ENCODE data around the gene AATK. TPM values are rescaled to one million over a fixed set of nuclear protein-coding genes. Genes with fewer than 3 reads are reported as not detected.

Gene AATK
- polyA plus RNA-seq, 1 donor from 2014 or later: 0.29 TPM

DNA sequence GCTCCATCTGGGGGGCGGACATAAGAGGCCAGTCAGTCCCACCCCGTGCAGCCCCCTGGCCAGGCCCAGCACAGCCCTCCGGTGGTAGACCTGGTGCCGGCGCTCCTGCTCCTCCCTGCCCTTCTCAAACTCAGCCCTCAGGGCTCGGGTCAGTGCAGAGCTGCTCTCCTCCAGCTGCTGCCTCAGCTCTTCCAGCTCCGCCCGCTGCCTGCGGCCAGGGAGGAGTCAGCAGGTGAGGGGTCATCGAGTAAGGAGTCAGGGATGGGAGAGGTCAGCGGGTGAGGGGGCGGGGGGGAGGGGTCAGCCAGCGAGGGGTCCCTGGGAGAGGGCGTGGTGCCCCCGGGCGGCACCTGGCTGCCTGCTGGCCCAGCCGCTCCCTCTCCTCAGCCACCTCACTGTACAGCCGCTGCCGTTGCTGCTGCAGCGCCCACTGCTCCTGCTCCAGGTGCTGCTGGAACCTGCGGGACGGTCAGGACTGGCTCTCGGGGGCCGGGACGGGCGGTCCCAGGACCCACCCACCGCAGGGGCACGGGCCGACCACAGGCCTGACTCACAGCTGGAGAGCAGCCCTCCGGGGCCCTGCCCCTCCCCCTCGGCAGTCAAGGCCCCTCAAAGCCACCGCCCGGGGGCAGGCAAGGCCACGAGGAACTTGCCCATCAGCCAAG, 26.5 kb upstream of the AATK start:
- H3K36me3 Mint-ChIP-seq: no peaks in the 10 kb centered on the region
- H3K4me3 Mint-ChIP-seq: no peak overlapping the region
- no peaks in the 10 kb centered on the region for H3K9me3 Mint-ChIP-seq
- no peaks in the 10 kb centered on the region for H3K27me3 Mint-ChIP-seq
- no peaks in the 10 kb centered on the region for H3K4me1 Mint-ChIP-seq
- H3K27ac Mint-ChIP-seq: no peak overlapping the region

DNA sequence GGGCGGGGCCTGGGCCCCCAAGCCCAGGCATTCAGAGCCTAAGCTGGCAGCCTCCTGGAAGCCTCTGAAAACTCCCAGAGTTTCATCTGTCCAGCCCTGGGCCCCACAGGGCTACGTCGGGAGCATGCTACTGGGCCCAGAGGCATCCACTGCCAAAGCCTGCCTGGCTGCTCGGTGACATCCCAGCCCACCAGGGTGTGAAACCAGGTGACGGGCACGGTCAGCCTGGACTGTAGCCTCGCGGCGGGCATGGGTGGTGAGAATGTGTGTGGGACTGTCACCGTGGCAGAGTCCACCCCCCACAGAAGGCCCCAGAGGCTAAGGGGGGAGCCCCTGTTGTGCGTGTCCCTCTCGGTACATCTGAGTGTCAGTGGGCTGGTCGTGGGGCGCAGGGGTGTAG, 25.6 kb upstream of the AATK start:
- Mint-ChIP-seq H3K4me3 (no peak overlapping the region), H3K9me3 (no peaks in the 10 kb centered on the region), H3K27me3 (no peaks in the 10 kb centered on the region)

DNA sequence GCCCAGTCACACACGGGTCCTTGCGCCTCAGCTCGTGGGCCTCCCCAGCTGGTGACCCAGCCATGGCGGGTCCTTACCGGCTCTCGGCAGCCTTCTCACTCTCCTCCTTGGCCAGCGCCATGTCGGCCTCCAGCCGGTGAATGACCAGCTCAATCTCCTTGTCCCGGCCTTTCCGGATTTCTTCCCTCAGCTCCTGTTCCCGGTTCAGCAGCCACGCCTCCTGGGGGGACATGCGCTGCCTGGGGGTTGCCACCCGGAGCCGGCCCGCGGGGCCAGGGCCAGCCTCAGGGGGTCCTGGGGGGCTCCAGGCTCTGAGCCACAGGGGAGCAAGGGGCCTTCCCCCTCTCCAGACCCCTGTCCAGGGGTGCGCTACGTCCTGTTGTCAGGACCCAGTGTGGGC, 25.1 kb upstream of the AATK start:
- Mint-ChIP-seq H3K36me3 (no peaks in the 10 kb centered on the region), H3K4me1 (no peaks in the 10 kb centered on the region), H3K4me3 (no peak overlapping the region), H3K9me3 (no peaks in the 10 kb centered on the region), H3K27ac (no peak overlapping the region), H3K27me3 (no peaks in the 10 kb centered on the region)

More for the DNA sequence above, 25.6 kb upstream of the AATK start:
- H3K4me1 Mint-ChIP-seq: no peaks in the 10 kb centered on the region
- H3K36me3 Mint-ChIP-seq: no peaks in the 10 kb centered on the region
- no peak overlapping the region for H3K27ac Mint-ChIP-seq

DNA sequence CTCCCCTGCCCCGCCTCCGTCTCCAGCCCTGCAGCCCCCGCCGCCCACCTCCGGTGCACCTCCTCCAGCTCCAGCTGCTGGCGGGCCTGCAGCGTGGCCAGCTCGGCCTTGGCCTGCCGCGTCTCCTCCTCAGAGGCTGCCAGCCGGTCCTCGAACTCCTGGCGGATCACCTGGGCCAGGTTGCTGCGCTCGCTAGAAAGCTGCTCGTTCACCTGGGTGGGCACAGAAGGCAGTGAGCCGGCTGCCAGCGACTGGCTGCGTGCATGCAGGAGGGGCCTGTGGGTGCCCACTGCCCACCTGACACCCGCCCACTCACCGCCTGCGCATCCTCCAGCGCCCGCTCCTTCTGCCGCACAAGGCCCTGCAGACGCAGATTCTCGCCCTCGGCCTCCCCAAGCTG, 24.6 kb upstream of the AATK start:
- Mint-ChIP-seq H3K27me3 (no peaks in the 10 kb centered on the region), H3K4me1 (no peaks in the 10 kb centered on the region), H3K9me3 (no peaks in the 10 kb centered on the region), H3K4me3 (no peak overlapping the region), H3K36me3 (no peaks in the 10 kb centered on the region), H3K27ac (no peak overlapping the region)

DNA sequence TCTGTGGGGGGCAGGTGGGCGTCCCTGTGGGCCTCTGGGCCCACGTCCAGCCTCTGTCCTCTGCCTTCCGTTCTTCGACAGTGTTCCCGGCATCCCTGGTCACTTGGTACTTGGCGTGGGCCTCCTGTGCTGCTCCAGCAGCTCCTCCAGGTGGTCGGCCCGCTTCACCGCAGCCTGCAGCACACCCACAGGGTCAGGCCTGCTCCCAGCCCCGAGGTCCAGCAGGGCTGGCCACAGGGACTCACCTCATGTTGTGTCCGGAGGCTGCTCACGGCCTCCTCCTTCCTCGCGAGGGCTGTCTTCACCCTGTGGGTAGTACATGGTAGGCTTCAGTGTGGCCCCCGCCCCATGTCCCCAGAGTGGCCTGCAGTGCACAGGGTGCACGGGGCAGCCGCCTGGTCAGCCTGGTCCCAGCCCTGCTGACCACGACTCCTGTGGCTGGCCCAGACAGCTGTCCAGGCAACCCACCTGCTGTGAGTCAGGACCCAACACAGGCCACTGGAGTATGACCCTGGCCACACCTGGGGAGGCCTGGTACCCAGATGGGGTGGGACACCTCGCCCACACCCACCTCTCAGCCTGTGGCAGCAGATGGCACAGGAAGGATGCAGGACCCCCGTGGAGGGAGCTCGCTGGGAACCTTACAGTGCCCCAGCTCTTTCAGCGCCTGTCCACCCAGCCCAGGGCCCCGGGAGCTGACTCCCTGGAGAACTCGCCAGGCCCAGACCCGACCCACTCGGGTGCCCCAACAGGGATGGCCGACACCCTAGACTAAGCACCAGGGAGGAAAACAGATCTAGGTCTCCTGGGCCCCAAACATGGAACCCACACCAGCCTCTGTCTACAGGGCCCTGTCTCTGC, 23.9 kb upstream of the AATK start:
- H3K27me3 Mint-ChIP-seq: no peaks in the 10 kb centered on the region
- H3K4me3 Mint-ChIP-seq: no peak overlapping the region
- H3K9me3 Mint-ChIP-seq: no peaks in the 10 kb centered on the region
- H3K4me1 Mint-ChIP-seq: no peaks in the 10 kb centered on the region
- no peaks in the 10 kb centered on the region for H3K36me3 Mint-ChIP-seq
- no peak overlapping the region for H3K27ac Mint-ChIP-seq

DNA sequence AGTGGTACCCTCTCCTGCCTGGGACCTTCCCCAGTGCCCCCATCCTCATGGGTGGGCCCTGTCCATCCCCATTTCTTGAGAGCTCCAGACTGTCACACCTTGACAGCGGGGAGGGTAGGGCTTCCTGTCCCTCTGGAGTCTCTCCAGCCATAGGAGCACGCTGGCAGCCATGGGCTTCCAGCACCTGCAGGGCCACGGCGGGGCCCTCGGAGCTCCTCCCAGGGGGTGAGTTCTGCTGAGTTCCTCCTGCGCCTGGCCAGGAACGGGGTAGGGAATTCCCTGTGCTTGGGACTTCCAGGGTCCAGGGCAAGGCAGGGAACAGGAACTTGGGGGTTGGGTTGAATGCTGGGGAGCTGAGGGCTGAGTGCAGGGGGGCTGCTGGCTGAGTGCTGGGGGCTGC, 23.0 kb upstream of the AATK start:
- no peaks in the 10 kb centered on the region for H3K27me3 Mint-ChIP-seq
- peak overlapping the region in 1 of 4 donors; percentile 39 for H3K4me3 Mint-ChIP-seq
- no peaks in the 10 kb centered on the region for H3K36me3 Mint-ChIP-seq
- H3K27ac Mint-ChIP-seq: no peak overlapping the region
- no peaks in the 10 kb centered on the region for H3K4me1 Mint-ChIP-seq
- no peaks in the 10 kb centered on the region for H3K9me3 Mint-ChIP-seq

DNA sequence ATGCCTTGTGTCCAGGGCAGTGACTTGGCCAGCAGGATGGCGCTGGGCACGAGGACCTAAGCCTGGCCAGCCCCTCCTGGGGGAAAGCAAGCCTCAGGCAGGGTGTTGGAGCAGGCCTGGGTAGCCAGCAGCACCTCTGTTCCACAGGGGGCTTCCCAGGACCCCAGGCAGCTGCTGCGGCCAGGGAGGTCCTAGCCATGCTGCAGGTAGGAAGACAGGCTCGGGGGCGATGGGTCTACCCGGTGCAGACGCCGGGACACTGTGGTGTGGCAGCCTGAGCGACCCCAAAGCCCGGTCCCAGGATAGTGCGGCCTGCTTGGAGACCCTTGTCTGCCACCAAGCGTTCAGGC, 22.4 kb upstream of the AATK start:
- H3K4me3 Mint-ChIP-seq: no peak overlapping the region
- no peaks in the 10 kb centered on the region for H3K27me3 Mint-ChIP-seq
- H3K36me3 Mint-ChIP-seq: no peaks in the 10 kb centered on the region
- no peak overlapping the region for H3K27ac Mint-ChIP-seq
- no peaks in the 10 kb centered on the region for H3K9me3 Mint-ChIP-seq
- no peaks in the 10 kb centered on the region for H3K4me1 Mint-ChIP-seq

DNA sequence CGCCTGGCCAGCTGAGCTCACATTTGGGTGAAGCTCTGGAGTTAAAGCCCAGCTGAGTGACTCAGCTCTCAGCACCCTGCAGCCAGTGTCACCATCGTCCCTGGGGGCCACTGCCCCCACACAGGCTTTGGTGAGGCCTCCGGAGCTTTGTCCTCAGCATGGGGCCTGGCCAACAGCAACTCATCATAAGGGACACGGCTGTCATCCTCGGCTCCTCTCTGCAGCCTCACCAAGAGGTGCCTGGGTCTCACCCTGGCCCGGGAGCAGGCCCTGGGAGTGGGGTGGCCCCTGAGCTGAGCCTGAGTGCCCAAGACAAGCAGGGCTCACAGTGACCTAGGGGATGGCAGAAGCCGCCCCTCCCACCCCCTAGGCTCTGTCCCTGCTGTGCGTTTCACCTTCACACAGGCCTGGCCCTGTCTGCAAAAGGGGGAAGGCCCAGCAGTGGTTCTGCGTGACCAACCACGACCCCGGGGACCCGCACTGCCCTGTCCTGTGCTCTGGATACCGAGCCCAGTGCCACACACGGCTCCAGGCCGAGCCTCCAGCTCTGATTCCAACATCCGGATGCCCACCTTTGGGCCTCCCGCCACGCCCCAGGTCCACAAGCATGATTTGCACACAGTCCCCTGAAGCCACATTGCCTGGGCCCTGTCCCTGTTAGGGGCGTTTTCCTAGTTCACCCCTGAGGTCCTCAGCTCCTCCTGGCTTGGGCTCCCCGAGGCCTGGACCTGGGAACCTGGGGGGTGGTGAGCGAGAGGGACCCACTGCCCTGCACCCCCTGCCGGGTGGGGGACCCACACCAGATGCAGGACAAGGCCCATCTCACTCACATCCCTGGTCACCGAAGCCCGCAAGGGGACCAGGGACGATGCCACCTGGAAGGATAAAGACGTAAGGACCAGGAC, 21.8 kb upstream of the AATK start:
- H3K4me1 Mint-ChIP-seq: no peaks in the 10 kb centered on the region
- H3K27me3 Mint-ChIP-seq: no peaks in the 10 kb centered on the region
- no peak overlapping the region for H3K4me3 Mint-ChIP-seq
- H3K36me3 Mint-ChIP-seq: no peaks in the 10 kb centered on the region
- no peak overlapping the region for H3K27ac Mint-ChIP-seq
- H3K9me3 Mint-ChIP-seq: no peaks in the 10 kb centered on the region

DNA sequence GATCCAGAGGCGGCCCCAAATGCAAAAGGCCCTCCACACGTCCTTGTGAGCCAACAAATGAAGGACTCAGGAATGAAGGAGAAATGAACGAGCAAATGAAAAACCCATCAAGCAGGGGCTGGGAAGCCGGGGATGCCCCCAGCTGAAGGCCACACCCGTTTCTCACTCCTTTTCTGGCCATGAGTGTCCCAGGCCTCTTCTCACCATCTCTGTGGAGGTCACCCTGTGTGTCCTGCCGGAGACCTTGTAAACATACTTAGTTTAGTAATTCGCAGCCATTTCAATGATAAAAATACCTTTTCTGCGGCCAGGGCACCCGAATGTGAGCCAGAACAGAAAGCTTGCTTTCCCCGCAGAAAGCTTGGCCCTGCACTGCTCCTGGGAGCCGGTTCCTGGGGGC, 21.1 kb upstream of the AATK start:
- Mint-ChIP-seq H3K4me1 (no peaks in the 10 kb centered on the region), H3K4me3 (no peak overlapping the region), H3K36me3 (no peaks in the 10 kb centered on the region), H3K9me3 (no peaks in the 10 kb centered on the region), H3K27ac (no peak overlapping the region), H3K27me3 (no peaks in the 10 kb centered on the region)

DNA sequence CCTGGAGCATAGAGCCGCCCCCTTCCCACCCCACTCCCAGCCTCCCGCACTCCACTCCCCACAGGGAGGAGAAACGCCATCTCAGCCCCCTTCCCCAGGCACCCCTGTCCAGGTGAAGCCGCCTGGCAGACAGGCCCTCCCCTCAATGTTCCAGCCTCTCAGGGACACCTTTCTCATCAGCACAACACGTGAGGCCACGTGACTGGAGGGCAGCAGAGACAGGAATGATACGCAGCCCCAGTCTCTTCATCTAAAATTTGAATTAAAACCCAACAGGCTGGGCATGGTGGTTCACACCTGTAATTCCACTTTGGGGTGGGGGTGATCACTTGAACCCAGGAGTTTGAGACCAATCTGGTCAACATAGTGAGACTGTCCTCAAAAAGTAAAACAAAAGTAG, 20.2 kb upstream of the AATK start:
- H3K27me3 Mint-ChIP-seq: no peaks in the 10 kb centered on the region

DNA sequence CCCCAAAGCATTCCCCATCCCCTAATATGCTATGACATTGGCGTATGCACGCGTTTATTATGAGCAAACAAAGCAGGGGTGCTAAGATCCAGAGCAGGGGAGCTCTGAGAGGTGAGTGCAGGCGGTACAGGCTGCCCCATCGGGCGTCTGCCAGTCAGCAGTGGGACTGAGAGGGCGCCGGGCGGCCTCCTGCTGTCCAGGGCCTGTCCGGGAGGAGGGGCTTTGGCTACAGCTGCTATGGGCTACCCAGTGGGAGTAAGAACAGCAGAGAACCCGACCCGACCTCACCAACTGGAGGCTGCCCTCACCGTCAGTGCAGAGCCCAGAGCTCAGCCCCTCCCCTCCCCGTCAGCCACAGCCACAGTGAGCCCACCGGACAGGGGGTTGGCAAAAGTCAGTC, 18.5 kb upstream of the AATK start:
- Mint-ChIP-seq H3K27me3 (no peaks in the 10 kb centered on the region), H3K4me1 (no peaks in the 10 kb centered on the region), H3K4me3 (no peak overlapping the region), H3K9me3 (no peaks in the 10 kb centered on the region), H3K36me3 (no peaks in the 10 kb centered on the region), H3K27ac (no peak overlapping the region)

More for the DNA sequence above, 20.2 kb upstream of the AATK start:
- no peaks in the 10 kb centered on the region for H3K4me1 Mint-ChIP-seq
- no peak overlapping the region for H3K27ac Mint-ChIP-seq
- H3K9me3 Mint-ChIP-seq: no peaks in the 10 kb centered on the region
- H3K4me3 Mint-ChIP-seq: no peak overlapping the region
- no peaks in the 10 kb centered on the region for H3K36me3 Mint-ChIP-seq

DNA sequence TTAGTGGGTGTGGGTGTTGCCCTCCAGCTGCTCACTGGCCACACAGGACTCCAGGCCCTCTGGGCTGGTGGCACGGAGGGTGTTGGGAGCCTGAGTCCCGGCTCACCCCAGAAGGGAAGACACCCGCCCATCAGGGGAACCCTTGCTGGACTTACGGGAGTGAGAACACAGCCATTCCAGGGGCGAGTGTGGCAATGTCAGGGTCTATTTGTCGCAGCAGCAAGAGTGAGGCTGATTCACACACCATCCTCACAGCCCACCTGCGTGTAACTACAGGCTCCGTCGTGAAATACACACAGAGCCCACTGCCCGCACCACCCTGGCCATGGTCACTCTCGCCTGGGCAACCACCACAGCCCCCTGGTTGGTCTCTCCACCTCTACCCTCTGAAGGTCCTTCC, 17.8 kb upstream of the AATK start:
- no peaks in the 10 kb centered on the region for H3K9me3 Mint-ChIP-seq
- H3K27me3 Mint-ChIP-seq: no peaks in the 10 kb centered on the region
- H3K4me3 Mint-ChIP-seq: no peak overlapping the region
- H3K27ac Mint-ChIP-seq: no peak overlapping the region
- no peaks in the 10 kb centered on the region for H3K4me1 Mint-ChIP-seq
- H3K36me3 Mint-ChIP-seq: no peaks in the 10 kb centered on the region

DNA sequence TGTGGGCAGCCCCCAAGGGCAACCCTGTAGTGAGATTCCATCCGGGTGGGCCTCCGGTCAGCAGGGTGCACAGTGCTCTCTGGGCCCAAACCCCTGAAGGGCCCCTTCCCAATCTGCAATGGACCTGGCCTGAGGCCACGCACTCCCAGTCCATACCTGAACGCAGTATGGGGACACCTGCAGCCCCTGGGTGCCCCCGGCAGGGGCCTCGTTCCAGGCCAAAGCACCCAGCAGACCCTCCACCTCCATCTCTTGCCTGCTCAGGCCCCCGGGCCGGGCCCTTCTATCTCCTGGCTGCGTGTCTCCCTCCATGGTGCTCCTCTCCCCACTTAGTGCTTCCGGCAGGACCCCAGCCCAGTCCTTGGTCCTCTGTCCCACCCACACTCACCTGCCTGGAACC, 17.3 kb upstream of the AATK start:
- no peaks in the 10 kb centered on the region for H3K36me3 Mint-ChIP-seq
- no peaks in the 10 kb centered on the region for H3K27me3 Mint-ChIP-seq
- no peaks in the 10 kb centered on the region for H3K9me3 Mint-ChIP-seq
- H3K4me1 Mint-ChIP-seq: no peaks in the 10 kb centered on the region
- H3K4me3 Mint-ChIP-seq: no peak overlapping the region
- H3K27ac Mint-ChIP-seq: peak overlapping the region in 1 of 3 donors; percentile 43

DNA sequence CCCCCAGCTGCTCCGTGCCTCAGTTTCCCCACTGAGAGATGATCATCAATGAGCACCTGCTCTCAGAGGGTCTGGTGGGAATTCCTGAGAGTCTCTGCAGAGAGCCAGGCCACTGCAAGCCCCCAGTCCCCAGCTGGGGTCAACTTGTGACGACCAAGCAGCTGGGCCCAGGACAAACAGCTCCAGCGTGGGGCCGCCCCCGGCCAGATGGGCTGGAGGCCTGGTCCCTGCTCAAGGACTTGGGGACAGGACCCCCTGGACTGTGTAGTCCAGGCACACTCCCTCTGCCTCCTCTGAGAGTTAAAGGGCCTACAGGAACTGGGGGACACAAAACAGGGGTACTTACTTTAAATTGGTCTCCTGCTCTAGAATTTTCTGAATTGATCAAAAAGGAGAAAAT, 16.6 kb upstream of the AATK start:
- no peaks in the 10 kb centered on the region for H3K36me3 Mint-ChIP-seq
- no peaks in the 10 kb centered on the region for H3K4me1 Mint-ChIP-seq
- no peak overlapping the region for H3K4me3 Mint-ChIP-seq
- H3K9me3 Mint-ChIP-seq: no peaks in the 10 kb centered on the region
- H3K27ac Mint-ChIP-seq: peak overlapping the region in 1 of 3 donors; percentile 43
- H3K27me3 Mint-ChIP-seq: no peaks in the 10 kb centered on the region

DNA sequence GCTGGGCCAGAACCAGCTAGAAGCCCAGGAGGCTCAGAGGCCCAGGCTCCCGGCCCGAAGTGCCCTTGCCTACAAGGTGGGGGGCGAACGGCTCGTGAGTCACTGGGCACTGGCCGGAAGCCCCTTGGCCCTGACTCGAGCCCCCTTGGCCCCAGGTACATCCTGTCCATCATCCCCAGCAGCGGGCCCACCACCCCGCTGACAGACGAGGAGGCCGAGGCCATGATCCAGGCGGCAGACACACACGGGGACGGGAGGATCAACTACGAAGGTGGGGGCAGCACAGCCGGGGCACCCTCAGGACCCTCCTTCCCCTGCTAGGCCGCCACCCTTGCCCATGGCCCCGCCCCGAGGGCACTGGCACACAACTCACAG, 15.8 kb upstream of the AATK start:
- Mint-ChIP-seq H3K36me3 (no peaks in the 10 kb centered on the region), H3K27me3 (no peaks in the 10 kb centered on the region), H3K4me3 (no peak overlapping the region), H3K27ac (no peak overlapping the region), H3K9me3 (no peaks in the 10 kb centered on the region), H3K4me1 (no peaks in the 10 kb centered on the region)
